ENCODE data around the gene KCNQ1. TPM values are rescaled to one million over a fixed set of nuclear protein-coding genes. Genes with fewer than 3 reads are reported as not detected.

Gene KCNQ1
- total RNA-seq, 1 experiment from 2014 or later: 10.7 TPM

DNA sequence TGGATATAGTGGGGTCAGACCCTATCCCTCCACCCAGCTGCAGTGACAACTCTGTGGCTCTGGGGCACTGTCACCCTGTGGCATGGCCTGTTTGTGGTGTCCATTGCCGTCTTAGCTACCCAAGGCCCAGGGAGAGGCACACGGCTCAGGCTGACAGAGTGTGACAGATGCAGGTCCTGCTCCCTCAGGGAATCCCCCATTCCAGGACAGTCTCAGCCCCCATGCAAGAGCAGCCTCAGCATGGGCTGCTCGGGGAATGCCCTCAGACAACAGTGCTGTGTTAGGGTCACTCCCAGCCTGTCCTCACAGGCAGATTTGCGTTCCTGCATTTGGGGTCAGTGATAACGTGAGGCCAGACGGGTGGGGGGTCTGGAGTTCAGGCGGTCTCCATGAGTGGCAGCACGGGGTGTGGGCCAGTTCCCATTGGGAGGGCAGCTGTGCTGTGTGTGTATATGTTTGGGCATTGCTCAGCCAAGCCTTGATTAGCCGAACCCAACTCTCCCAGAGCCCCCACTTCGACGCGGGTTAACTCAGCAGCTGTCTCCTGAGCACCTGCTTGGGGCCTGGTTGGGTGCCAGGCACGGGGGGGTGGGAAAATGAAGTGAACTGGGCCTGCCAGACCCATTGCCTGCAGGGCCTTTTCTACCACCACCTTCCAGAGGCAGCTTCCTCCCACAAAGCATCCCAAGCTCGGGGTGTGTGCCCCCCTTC is 260.2 kb downstream of the KCNQ1 start:
- no peak for DNase-seq (ENCODE audit: low read depth, low spot score)
- ChIA-PET POLR2A (no interaction called here), CTCF (no interaction called here), RAD21 (ENCODE audit: low non-redundant PET in 1 of 2, low total read pairs in 2 of 2, uncharacterized antibody in 2 of 2, unreplicated experiment in 2 of 2) (no interaction called here)
- Histone ChIP-seq H3K9me2 (ENCODE audit: insufficient read depth) (no peaks in the 10 kb centered on the region), H3K4me2 (ENCODE audit: low read length) (no peak overlapping the region), H3K9me3 (ENCODE audit: control insufficient read depth in 1 of 2, insufficient read depth in 1 of 2, low read depth in 1 of 2, low read length in 2 of 2) (no peaks in the 10 kb centered on the region; a peak in 1 of 4 replicates), H3K4me3 (replicated peaks in 1 of 2; ENCODE audit: low read depth in 1 of 2, low read length in 2 of 2) (no peak overlapping the region), H3K9ac (ENCODE audit: low read length) (no peak overlapping the region), H4K20me1 (ENCODE audit: insufficient read depth) (no peaks in the 10 kb centered on the region), H3K27ac (ENCODE audit: low read depth, low read length) (no peak overlapping the region), H3K27me3 (ENCODE audit: insufficient read depth, low read length) (no peaks in the 10 kb centered on the region), H2AFZ (ENCODE audit: low read depth, low read length, poor library complexity, severe bottlenecking) (no peak overlapping the region), H3K36me3 (ENCODE audit: control insufficient read depth in 1 of 2, insufficient read depth in 2 of 2, low read length in 2 of 2) (no peaks in the 10 kb centered on the region), H3K4me1 (ENCODE audit: control insufficient read depth in 1 of 2, insufficient read depth in 2 of 2, low read length in 2 of 2) (peaks cover 0 to 12% of the 10 kb centered on the region in 2 experiments; a peak in 1 of 4 replicates), H3K79me2 (ENCODE audit: insufficient read depth, low read length) (no peaks in the 10 kb centered on the region)
- no peak for TF ChIP-seq POLR2AphosphoS5 (IDR thresholded peaks at IDR 0.05; ENCODE audit: low read depth, low read length)
- TF ChIP-seq ZBTB33 (IDR thresholded peaks at IDR 0.05; ENCODE audit: extremely low read depth, insufficient replicate concordance, low read length): no peak
- no peak for TF ChIP-seq SP1 (IDR thresholded peaks at IDR 0.05; ENCODE audit: low read depth)
- no peak for ATAC-seq
- intact Hi-C loops (cut with micrococcal nuclease): no loop called here
- no TSS peak for BruUV-seq (replicated peaks)

- Histone ChIP-seq H3K79me2 (ENCODE audit: insufficient read depth, low read length) (no peaks in the 10 kb centered on the region), H3K9me3 (ENCODE audit: control insufficient read depth in 1 of 2, insufficient read depth in 1 of 2, low read depth in 1 of 2, low read length in 2 of 2) (no peaks in the 10 kb centered on the region; a peak in 1 of 4 replicates), H3K4me1 (ENCODE audit: control insufficient read depth in 1 of 2, insufficient read depth in 2 of 2, low read length in 2 of 2) (peaks cover 0 to under 1% of the 10 kb centered on the region in 2 experiments; a peak in 1 of 4 replicates), H4K20me1 (ENCODE audit: insufficient read depth) (no peaks in the 10 kb centered on the region), H2AFZ (ENCODE audit: low read depth, low read length, poor library complexity, severe bottlenecking) (no peak overlapping the region), H3K4me2 (ENCODE audit: low read length) (no peak overlapping the region), H3K9ac (ENCODE audit: low read length) (no peak overlapping the region), H3K27me3 (ENCODE audit: insufficient read depth, low read length) (no peaks in the 10 kb centered on the region), H3K27ac (ENCODE audit: low read depth, low read length) (no peak overlapping the region), H3K36me3 (ENCODE audit: control insufficient read depth in 1 of 2, insufficient read depth in 2 of 2, low read length in 2 of 2) (no peaks in the 10 kb centered on the region), H3K9me2 (ENCODE audit: insufficient read depth) (no peaks in the 10 kb centered on the region), H3K4me3 (replicated peaks in 1 of 2; ENCODE audit: low read depth in 1 of 2, low read length in 2 of 2) (no peak overlapping the region)
- TF ChIP-seq SRF (IDR thresholded peaks at IDR 0.05; ENCODE audit: low read depth) (no peak), REST (IDR thresholded peaks at IDR 0.05; ENCODE audit: low read depth) (no peak)
- DNase-seq (ENCODE audit: low read depth, low spot score): no peak
- ATAC-seq: no peak
- no TSS peak for BruUV-seq (replicated peaks)
- intact Hi-C loops (cut with micrococcal nuclease): no loop called here
- ChIA-PET RAD21 (ENCODE audit: low non-redundant PET in 1 of 2, low total read pairs in 2 of 2, uncharacterized antibody in 2 of 2, unreplicated experiment in 2 of 2) (no interaction called here), POLR2A (no interaction called here), CTCF (no interaction called here)
Measured at GRCh38 chr11:2706321-2706720, 261.5 kb downstream of the KCNQ1 start.
